Loucy (cell line): Measurements from ENCODE around the gene PGAM1.

Experiments
- EZH2phosphoT487 ChIP-seq: fragments of 200-600 bp; IDR thresholded peaks from 2 replicates; pipeline ENCODE4 v1.6.1; 2018; ENCODE audit warnings: antibody characterized with exemption, mild to moderate bottlenecking, moderate library complexity, borderline replicate concordance
- TF ChIP-seq, protein P1 (sequence below): fragments of 200-600 bp; sonication (generic); conservative IDR thresholded peaks from 2 replicates; pipeline ENCODE4 v1.5.1; 2014; ENCODE audit warnings: mild to moderate bottlenecking, antibody characterized with exemption, low read length

DNA sequence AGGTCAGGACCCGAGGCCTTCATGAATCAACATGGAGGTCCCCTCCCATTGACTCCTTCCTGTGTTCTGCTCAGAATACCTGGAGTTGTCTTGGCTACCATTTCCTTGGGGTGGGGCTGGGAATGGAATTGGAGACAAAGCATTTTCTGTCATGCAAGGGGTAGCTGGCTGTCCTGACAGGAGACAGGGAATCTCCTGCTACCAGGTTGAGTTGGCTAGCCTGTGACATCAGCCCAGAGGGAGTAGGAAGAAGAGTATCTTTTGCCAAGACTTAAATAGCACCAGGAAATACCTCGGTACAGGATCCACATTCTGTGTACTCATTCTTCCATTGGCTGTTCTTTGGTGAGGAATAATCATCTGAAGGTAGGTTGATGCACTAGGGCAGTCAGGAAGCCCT lies 24.8 kb downstream of the PGAM1 start:
- TF ChIP-seq, protein P1, sequence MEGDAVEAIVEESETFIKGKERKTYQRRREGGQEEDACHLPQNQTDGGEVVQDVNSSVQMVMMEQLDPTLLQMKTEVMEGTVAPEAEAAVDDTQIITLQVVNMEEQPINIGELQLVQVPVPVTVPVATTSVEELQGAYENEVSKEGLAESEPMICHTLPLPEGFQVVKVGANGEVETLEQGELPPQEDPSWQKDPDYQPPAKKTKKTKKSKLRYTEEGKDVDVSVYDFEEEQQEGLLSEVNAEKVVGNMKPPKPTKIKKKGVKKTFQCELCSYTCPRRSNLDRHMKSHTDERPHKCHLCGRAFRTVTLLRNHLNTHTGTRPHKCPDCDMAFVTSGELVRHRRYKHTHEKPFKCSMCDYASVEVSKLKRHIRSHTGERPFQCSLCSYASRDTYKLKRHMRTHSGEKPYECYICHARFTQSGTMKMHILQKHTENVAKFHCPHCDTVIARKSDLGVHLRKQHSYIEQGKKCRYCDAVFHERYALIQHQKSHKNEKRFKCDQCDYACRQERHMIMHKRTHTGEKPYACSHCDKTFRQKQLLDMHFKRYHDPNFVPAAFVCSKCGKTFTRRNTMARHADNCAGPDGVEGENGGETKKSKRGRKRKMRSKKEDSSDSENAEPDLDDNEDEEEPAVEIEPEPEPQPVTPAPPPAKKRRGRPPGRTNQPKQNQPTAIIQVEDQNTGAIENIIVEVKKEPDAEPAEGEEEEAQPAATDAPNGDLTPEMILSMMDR: no peak
- no peak for TF ChIP-seq EZH2phosphoT487
